OCI-LY7 (cell line): ENCODE results near the gene KCNH1. TPM values are rescaled to one million over a fixed set of nuclear protein-coding genes. Genes with fewer than 3 reads are reported as not detected.

Experiments
- BruUV-seq: library from RNA; stranded (reverse); fragments of 400-500 nt; replicated peaks from 2 replicates; lab custom pipeline; 2021; lab: Mats Ljungman, UMichigan
- CTCF ChIA-PET: fragments of 300-600 bp; sonication (Branson Sonifier 250); formaldehyde crosslinking; loops from one replicate; lab custom pipeline; 2022; ENCODE audit warnings: antibody characterized with exemption; ENCODE audit not compliant: unreplicated experiment; lab: Charles Lee
- POLR2A ChIA-PET: fragments of 300-600 bp; sonication (Branson Sonifier 250); formaldehyde crosslinking; loops from one replicate; lab custom pipeline; 2022; ENCODE audit warnings: antibody characterized with exemption; lab: Charles Lee
- DNase-seq: peaks from one replicate; pipeline ENCODE4 v3.0.0-alpha.2; 2015; ENCODE audit warnings: low spot score
- H2AFZ ChIP-seq: fragments of 200-600 bp; sonication (generic), shearing (Covaris generic); 2 replicates; pipeline ENCODE4 v1.6.1; 2014; ENCODE audit warnings: mild to moderate bottlenecking, antibody characterized with exemption, low read length, moderate library complexity
- H3K27ac ChIP-seq: fragments of 200-600 bp; sonication (generic); 2 replicates; pipeline ENCODE4 v1.5.1; 2014; ENCODE audit warnings: mixed run types, low read depth, mild to moderate bottlenecking, moderate library complexity, low read length, inconsistent platforms; ENCODE audit not compliant: poor library complexity, severe bottlenecking
- H3K36me3 ChIP-seq: fragments of 200-600 bp; sonication (generic); 2 replicates; pipeline ENCODE4 v1.6.1; 2014; ENCODE audit warnings: mild to moderate bottlenecking, antibody characterized with exemption, low read length, moderate library complexity, mixed read lengths; ENCODE audit not compliant: insufficient read depth
- H3K4me1 ChIP-seq: fragments of 200-600 bp; sonication (generic); 2 replicates; pipeline ENCODE4 v1.5.1; 2014; ENCODE audit warnings: mild to moderate bottlenecking, low read length; ENCODE audit not compliant: insufficient read depth, poor library complexity, severe bottlenecking
- H3K4me2 ChIP-seq: fragments of 200-600 bp; sonication (generic); 2 replicates; pipeline ENCODE4 v1.6.1; 2014; ENCODE audit warnings: mild to moderate bottlenecking, low read length
- H3K4me3 ChIP-seq: fragments of 200-600 bp; sonication (generic); 2 replicates; pipeline ENCODE4 v1.5.1; 2014; ENCODE audit warnings: mild to moderate bottlenecking, low read depth, low read length; ENCODE audit not compliant: poor library complexity, severe bottlenecking
- H3K79me2 ChIP-seq: fragments of 200-600 bp; sonication (generic); 2 replicates; pipeline ENCODE4 v1.6.1; 2016; ENCODE audit warnings: low read depth, mild to moderate bottlenecking, low read length, moderate library complexity, mixed read lengths; ENCODE audit not compliant: insufficient read depth
- H3K9me2 ChIP-seq: fragments of 200-600 bp; sonication (generic); 2 replicates; pipeline ENCODE4 v1.6.1; 2016; ENCODE audit warnings: mild to moderate bottlenecking, low read length, mixed read lengths; ENCODE audit not compliant: insufficient read depth
- H3K9me3 ChIP-seq: fragments of 200-600 bp; sonication (generic); 2 replicates; pipeline ENCODE4 v1.6.1; 2014; ENCODE audit warnings: mild to moderate bottlenecking, mixed run types, low read length, mixed read lengths
- H4K20me1 ChIP-seq: fragments of 200-600 bp; sonication (generic); 2 replicates; pipeline ENCODE4 v1.6.1; 2014; ENCODE audit warnings: mild to moderate bottlenecking, antibody characterized with exemption, low read length, moderate library complexity, mixed read lengths; ENCODE audit not compliant: insufficient read depth
- EZH2phosphoT487 ChIP-seq: fragments of 200-600 bp; sonication (generic); IDR thresholded peaks from 2 replicates; pipeline ENCODE4 v1.6.1; 2018; ENCODE audit warnings: low read depth, borderline replicate concordance, mild to moderate bottlenecking, mixed run types, antibody characterized with exemption, low read length, moderate library complexity, mixed read lengths
- intact Hi-C: fragments of 100-400 bp; cut with micrococcal nuclease; formaldehyde crosslinking; loops from one replicate; pipeline ENCODE4 v1.10.0; 2022; ENCODE audit not compliant: unreplicated experiment
- total RNA-seq, 2 experiments: library from RNA; depleted of rRNA in 1 of 2; stranded (reverse); fragments of >200 nt in 1 of 2; shearing (Covaris generic) in 1 of 2; gene quantifications; 2 replicates each; pipeline ENCODE4 v1.2.3, GENCODE V29; 2014 to 2022
- TF ChIP-seq, protein P1 (sequence below): fragments of 200-600 bp; sonication (generic); conservative IDR thresholded peaks from 2 replicates; pipeline ENCODE4 v1.5.1; 2014; ENCODE audit warnings: mild to moderate bottlenecking, antibody characterized with exemption, low read length, moderate library complexity, mixed read lengths

KCNH1 gene
- total RNA-seq, 2 experiments from 2014 or later: not detected

- Histone ChIP-seq H4K20me1 (no peaks in the 10 kb centered on the region), H3K79me2 (no peaks in the 10 kb centered on the region), H3K4me2 (no peak overlapping the region), H3K27ac (no peak overlapping the region), H2AFZ (no peak overlapping the region), H3K9me2 (no peaks in the 10 kb centered on the region), H3K4me3 (no peak overlapping the region), H3K4me1 (no peaks in the 10 kb centered on the region), H3K36me3 (no peaks in the 10 kb centered on the region), H3K9me3 (no peaks in the 10 kb centered on the region)
- DNase-seq: no peak
- ChIA-PET CTCF (no interaction called here), POLR2A (interaction anchor here (0.5 kb wide), 1 partner anchor 94 kb away, joined by 4 read pairs; no protein-coding TSS in a partner anchor)
- TF ChIP-seq, protein P1, sequence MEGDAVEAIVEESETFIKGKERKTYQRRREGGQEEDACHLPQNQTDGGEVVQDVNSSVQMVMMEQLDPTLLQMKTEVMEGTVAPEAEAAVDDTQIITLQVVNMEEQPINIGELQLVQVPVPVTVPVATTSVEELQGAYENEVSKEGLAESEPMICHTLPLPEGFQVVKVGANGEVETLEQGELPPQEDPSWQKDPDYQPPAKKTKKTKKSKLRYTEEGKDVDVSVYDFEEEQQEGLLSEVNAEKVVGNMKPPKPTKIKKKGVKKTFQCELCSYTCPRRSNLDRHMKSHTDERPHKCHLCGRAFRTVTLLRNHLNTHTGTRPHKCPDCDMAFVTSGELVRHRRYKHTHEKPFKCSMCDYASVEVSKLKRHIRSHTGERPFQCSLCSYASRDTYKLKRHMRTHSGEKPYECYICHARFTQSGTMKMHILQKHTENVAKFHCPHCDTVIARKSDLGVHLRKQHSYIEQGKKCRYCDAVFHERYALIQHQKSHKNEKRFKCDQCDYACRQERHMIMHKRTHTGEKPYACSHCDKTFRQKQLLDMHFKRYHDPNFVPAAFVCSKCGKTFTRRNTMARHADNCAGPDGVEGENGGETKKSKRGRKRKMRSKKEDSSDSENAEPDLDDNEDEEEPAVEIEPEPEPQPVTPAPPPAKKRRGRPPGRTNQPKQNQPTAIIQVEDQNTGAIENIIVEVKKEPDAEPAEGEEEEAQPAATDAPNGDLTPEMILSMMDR: no peak
- no peak for TF ChIP-seq EZH2phosphoT487
- BruUV-seq: no TSS peak
- intact Hi-C loops: no loop called here
Observed at GRCh38 chr1:211099393-211099792, 34.6 kb downstream of the KCNH1 start.

DNA sequence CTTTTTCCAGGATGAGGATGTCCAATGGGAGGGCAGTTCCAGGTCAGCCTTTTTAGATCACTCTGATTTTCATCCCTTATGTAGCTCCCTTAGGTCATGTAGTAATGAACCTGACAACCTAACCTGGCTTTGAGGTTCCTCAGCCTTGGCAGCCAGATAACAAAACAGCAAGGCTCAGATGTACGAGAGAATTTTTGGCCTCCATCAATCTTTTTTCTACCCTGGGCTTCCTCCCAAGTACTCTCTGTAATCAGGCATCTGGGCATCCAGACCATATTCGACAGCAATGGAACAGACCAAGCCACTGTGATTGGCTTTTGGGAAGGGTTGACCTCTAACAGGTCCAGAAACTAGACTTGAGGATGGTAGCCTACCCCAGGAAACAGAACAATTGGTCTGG is 38.6 kb downstream of the KCNH1 start:
- Histone ChIP-seq H3K9me2 (no peaks in the 10 kb centered on the region), H3K79me2 (no peaks in the 10 kb centered on the region), H3K36me3 (no peaks in the 10 kb centered on the region), H3K4me2 (no peak overlapping the region), H4K20me1 (no peaks in the 10 kb centered on the region), H3K4me1 (no peaks in the 10 kb centered on the region), H3K9me3 (no peaks in the 10 kb centered on the region), H3K4me3 (no peak overlapping the region), H3K27ac (no peak overlapping the region), H2AFZ (no peak overlapping the region)
- no peak for DNase-seq
- BruUV-seq: no TSS peak
- intact Hi-C loops: no loop called here
- ChIA-PET POLR2A (no interaction called here), CTCF (no interaction called here)
- TF ChIP-seq, protein P1: no peak
- no peak for TF ChIP-seq EZH2phosphoT487

- H3K4me1 ChIP-seq: no peaks in the 10 kb centered on the region
- TF ChIP-seq, protein P1: no peak
- H3K36me3 ChIP-seq: no peaks in the 10 kb centered on the region
- no peaks in the 10 kb centered on the region for H3K79me2 ChIP-seq
- no peak overlapping the region for H3K4me3 ChIP-seq
- H4K20me1 ChIP-seq: no peaks in the 10 kb centered on the region
- ChIA-PET POLR2A (no interaction called here), CTCF (no interaction called here)
- H3K4me2 ChIP-seq: no peak overlapping the region
- H3K9me2 ChIP-seq: no peaks in the 10 kb centered on the region
- no peak overlapping the region for H2AFZ ChIP-seq
- H3K9me3 ChIP-seq: no peaks in the 10 kb centered on the region
- BruUV-seq: no TSS peak
- DNase-seq: no peak
- no peak overlapping the region for H3K27ac ChIP-seq
- intact Hi-C loops: no loop called here
Observed at GRCh38 chr1:211092955-211093354, 41.0 kb downstream of the KCNH1 start.
